ENCODE results near the gene GARNL3.

DNA sequence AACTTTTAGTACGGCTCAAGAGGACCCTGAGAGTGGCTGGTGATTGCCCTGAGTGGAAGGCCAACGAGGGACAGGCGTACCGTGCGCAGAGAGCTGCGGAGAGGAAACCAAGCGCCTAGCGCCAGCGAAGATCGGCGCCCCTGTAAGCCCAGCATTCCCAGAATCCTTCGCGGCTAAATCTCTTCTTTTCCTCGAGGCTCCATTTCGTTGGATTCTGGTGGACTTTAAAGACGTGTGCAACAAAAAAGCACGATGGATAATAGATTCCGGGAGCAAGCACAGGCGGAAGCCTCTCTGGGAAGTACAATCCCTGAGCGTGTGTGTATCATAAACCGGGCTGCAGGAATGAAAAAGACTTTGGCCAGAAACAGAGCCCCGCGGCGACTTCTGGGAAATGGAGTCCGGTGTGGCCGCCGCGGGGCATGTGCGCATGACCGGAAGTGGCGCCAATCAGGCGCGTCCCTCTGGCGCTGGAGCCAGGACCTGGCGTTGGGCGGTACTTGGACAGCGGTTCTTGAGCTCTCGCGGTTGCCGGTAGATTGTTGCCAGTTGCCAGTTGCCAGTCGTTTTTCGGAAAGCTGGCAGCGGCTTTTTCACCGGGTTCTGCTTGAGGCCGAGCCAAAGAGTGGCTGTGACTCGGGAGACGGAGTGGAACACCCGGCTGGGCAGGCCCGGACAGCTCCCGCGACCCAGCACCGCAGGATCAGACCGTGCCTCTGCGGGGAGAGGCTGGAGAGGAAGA, 159.5 kb downstream of the GARNL3 start, which contains the start of gene ZNF79:
- TF ChIP-seq, protein P1, sequence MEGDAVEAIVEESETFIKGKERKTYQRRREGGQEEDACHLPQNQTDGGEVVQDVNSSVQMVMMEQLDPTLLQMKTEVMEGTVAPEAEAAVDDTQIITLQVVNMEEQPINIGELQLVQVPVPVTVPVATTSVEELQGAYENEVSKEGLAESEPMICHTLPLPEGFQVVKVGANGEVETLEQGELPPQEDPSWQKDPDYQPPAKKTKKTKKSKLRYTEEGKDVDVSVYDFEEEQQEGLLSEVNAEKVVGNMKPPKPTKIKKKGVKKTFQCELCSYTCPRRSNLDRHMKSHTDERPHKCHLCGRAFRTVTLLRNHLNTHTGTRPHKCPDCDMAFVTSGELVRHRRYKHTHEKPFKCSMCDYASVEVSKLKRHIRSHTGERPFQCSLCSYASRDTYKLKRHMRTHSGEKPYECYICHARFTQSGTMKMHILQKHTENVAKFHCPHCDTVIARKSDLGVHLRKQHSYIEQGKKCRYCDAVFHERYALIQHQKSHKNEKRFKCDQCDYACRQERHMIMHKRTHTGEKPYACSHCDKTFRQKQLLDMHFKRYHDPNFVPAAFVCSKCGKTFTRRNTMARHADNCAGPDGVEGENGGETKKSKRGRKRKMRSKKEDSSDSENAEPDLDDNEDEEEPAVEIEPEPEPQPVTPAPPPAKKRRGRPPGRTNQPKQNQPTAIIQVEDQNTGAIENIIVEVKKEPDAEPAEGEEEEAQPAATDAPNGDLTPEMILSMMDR (conservative IDR thresholded peaks at IDR 0.05; ENCODE audit: low read depth, low read length): no peak
- no peak for TF ChIP-seq EZH2 (IDR thresholded peaks at IDR 0.05; ENCODE audit: low read length, unreplicated experiment)
- no peak for TF ChIP-seq EZH2phosphoT487 (IDR thresholded peaks at IDR 0.05; ENCODE audit: borderline replicate concordance, low read length)

Data from PC-3 (cell line).